Esophagus muscularis mucosa (tissue), 4 donors: ENCODE results near the gene OTOG. TPM values are rescaled to one million over a fixed set of nuclear protein-coding genes. Genes with fewer than 3 reads are reported as not detected.

Experiments
- DNase-seq: peaks from one replicate; pipeline ENCODE4 v3.0.0-alpha.2; 2017; ENCODE audit errors: extremely low spot score
- H3K27ac ChIP-seq, 4 donors: fragments of 200-600 bp; sonication (generic); replicated peaks in 1 of 4; 1 replicate in 3 of 4; 2 replicates in 1 of 4; pipeline ENCODE4 v1.5.1; 2016 to 2019; ENCODE audit warnings: mild to moderate bottlenecking in 1 of 4
- H3K27me3 ChIP-seq, 4 donors: fragments of 200-600 bp; sonication (generic); one replicate each; pipeline versions ENCODE4 v1.5.1 to v1.6.0; 2016 to 2019
- H3K36me3 ChIP-seq, 4 donors: fragments of 200-600 bp; sonication (generic); one replicate each; pipeline ENCODE4 v1.5.1; 2016 to 2019
- H3K4me1 ChIP-seq, 4 donors: fragments of 200-600 bp; sonication (generic); one replicate each; pipeline ENCODE4 v1.5.1; 2016 to 2019
- H3K4me3 ChIP-seq, 4 donors: fragments of 200-600 bp; sonication (generic); 1 replicate in 2 of 4; 2 replicates in 2 of 4; pipeline ENCODE4 v1.5.1; 2016 to 2019; ENCODE audit warnings: mild to moderate bottlenecking in 4 of 4, moderate library complexity in 1 of 4
- H3K9me3 ChIP-seq, 4 donors: fragments of 200-600 bp; sonication (generic); 1 replicate in 3 of 4; 2 replicates in 1 of 4; pipeline ENCODE4 v1.5.1; 2016 to 2019
- CTCF ChIP-seq, 3 experiments: fragments of 200-600 bp in 2 of 3; fragments of 450-650 bp in 1 of 3; sonication (generic) in 2 of 3; IDR thresholded peaks; one replicate each; pipeline ENCODE4 v1.5.1; 2017 to 2019; ENCODE audit warnings: antibody characterized with exemption in 3 of 3, mild to moderate bottlenecking in 2 of 3, moderate library complexity in 1 of 3
- EP300 ChIP-seq: sonication (generic); formaldehyde crosslinking; IDR thresholded peaks from one replicate; pipeline ENCODE4 v1.6.1; 2017; ENCODE audit warnings: antibody characterized with exemption
- POLR2A ChIP-seq: fragments of 450-650 bp; IDR thresholded peaks from one replicate; pipeline ENCODE4 v1.6.1; 2017; ENCODE audit warnings: antibody characterized with exemption, moderate library complexity, mild to moderate bottlenecking, low read depth
- POLR2AphosphoS5 ChIP-seq, 2 donors: sonication (generic); formaldehyde crosslinking; IDR thresholded peaks; one replicate each; pipeline ENCODE4 v1.6.1; 2017; ENCODE audit warnings: antibody characterized with exemption in 2 of 2
- WGBS: methylation state at CpG from one replicate; pipeline ENCODE4 v1.1.5; 2018; 5-methylcytosine and 5-hydroxymethylcytosine counted together
- intact Hi-C: fragments of 100-400 bp; cut with DNase I; formaldehyde crosslinking; loops from one replicate; pipeline ENCODE4 v1.15.1; 2023
- total RNA-seq, 4 donors: library from RNA; depleted of rRNA; stranded (reverse); fragments of >200 nt; gene quantifications; one replicate each; pipeline versions ENCODE4 v1.1.0 to v1.2.1, GENCODE V29; 2016

The OTOG gene
- total RNA-seq, 4 donors from 2014 or later: not detected

- no peak overlapping the region for H3K4me3 ChIP-seq
- intact Hi-C loops: no loop called here
- 94% methylated on average over 1 of the region's 1 CpG for WGBS
- no peaks in the 10 kb centered on the region for H3K9me3 ChIP-seq
- no peaks in the 10 kb centered on the region for H3K4me1 ChIP-seq
- TF ChIP-seq EP300 (no peak), POLR2AphosphoS5 (IDR thresholded peaks at IDR 0.05) (no peak), POLR2A (no peak), CTCF (IDR thresholded peaks at IDR 0.05) (no peak)
- H3K27me3 ChIP-seq: peaks cover 0 to 23% (median 0%) of the 10 kb centered on the region in 4 donors
- no peaks in the 10 kb centered on the region for H3K36me3 ChIP-seq
- no peak overlapping the region for H3K27ac ChIP-seq
- no peak for DNase-seq
These were observed 9.0 kb upstream of the OTOG start for GRCh38 chr11:17538054-17538453.

GRCh38 chr11:17538731-17539130, 8.3 kb upstream of the OTOG start:
- Histone ChIP-seq H3K27me3 (peaks cover 0 to 21% (median 0%) of the 10 kb centered on the region in 4 donors), H3K36me3 (no peaks in the 10 kb centered on the region), H3K27ac (no peak overlapping the region), H3K4me1 (peaks cover 0 to under 1% (median 0%) of the 10 kb centered on the region in 4 donors), H3K9me3 (no peaks in the 10 kb centered on the region), H3K4me3 (no peak overlapping the region)
- DNase-seq: no peak
- 70% methylated on average over 3 of the region's 3 CpGs for WGBS
- intact Hi-C loops: no loop called here
- TF ChIP-seq CTCF (IDR thresholded peaks at IDR 0.05): no peak

GRCh38 chr11:17540807-17541206, 6.3 kb upstream of the OTOG start:
- DNase-seq: no peak
- intact Hi-C loops: no loop called here
- H3K4me3 ChIP-seq: no peak overlapping the region
- TF ChIP-seq EP300 (no peak), POLR2A (no peak), CTCF (IDR thresholded peaks at IDR 0.05) (no peak)
- H3K27ac ChIP-seq: no peak overlapping the region
- 73% methylated on average over 4 of the region's 4 CpGs for WGBS
- H3K9me3 ChIP-seq: no peaks in the 10 kb centered on the region
- peaks cover 3 to 9% (median 8%) of the 10 kb centered on the region in 4 donors for H3K4me1 ChIP-seq
- no peaks in the 10 kb centered on the region for H3K36me3 ChIP-seq
- peaks cover 0 to 33% (median 0%) of the 10 kb centered on the region in 4 donors for H3K27me3 ChIP-seq

- TF ChIP-seq EP300 (no peak), POLR2AphosphoS5 (IDR thresholded peaks at IDR 0.05) (no peak), POLR2A (no peak), CTCF (IDR thresholded peaks at IDR 0.05) (no peak)
- intact Hi-C loops: no loop called here
- peaks cover 0 to 39% (median 0%) of the 10 kb centered on the region in 4 donors for H3K27me3 ChIP-seq
- WGBS: 79% methylated on average over 4 of the region's 4 CpGs
- H3K4me3 ChIP-seq: no peak overlapping the region
- peaks cover 3 to 9% (median 8%) of the 10 kb centered on the region in 4 donors for H3K4me1 ChIP-seq
- no peak for DNase-seq
- H3K9me3 ChIP-seq: no peaks in the 10 kb centered on the region
- H3K27ac ChIP-seq: no peak overlapping the region
- no peaks in the 10 kb centered on the region for H3K36me3 ChIP-seq
These were observed 5.7 kb upstream of the OTOG start for GRCh38 chr11:17541330-17541885.

- DNase-seq: no peak
- no peaks in the 10 kb centered on the region for H3K9me3 ChIP-seq
- peaks cover 3 to 9% (median 8%) of the 10 kb centered on the region in 4 donors for H3K4me1 ChIP-seq
- intact Hi-C loops: no loop called here
- H3K27me3 ChIP-seq: peaks cover 0 to 48% (median 3%) of the 10 kb centered on the region in 4 donors
- no peak overlapping the region for H3K4me3 ChIP-seq
- TF ChIP-seq CTCF (IDR thresholded peaks at IDR 0.05): no peak
- no peak for TF ChIP-seq EP300
- no peak for TF ChIP-seq POLR2AphosphoS5 (IDR thresholded peaks at IDR 0.05)
- no peak for TF ChIP-seq POLR2A
- 89% methylated on average over 4 of the region's 4 CpGs for WGBS
- no peaks in the 10 kb centered on the region for H3K36me3 ChIP-seq
- no peak overlapping the region for H3K27ac ChIP-seq
These were observed 4.8 kb upstream of the OTOG start for GRCh38 chr11:17542249-17542648.
